ENCODE data around the gene ELOVL6. TPM values are rescaled to one million over a fixed set of nuclear protein-coding genes. Genes with fewer than 3 reads are reported as not detected.

ELOVL6 gene
- total and polyA plus RNA-seq, 8 donors: 3.2 to 27.9 (median 4.4) TPM

DNA sequence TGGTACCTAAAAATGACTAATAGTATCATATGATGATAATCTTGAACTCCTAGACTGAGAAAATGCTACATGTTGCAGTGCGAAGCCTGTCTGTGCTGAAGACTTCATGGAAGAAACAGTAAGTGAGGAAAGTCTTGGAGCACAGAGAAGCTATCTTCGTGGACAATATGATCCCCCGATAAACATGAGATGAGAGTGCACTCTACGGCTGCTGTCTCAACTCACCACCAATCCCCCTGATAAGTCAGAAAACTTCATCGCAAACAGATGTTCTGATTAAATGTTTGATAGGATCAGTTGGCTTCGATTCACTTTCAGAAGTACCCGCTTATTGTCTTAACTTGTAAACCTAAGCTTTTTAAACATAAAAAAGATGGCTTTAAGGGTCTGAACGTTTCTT, 130.2 kb downstream of the ELOVL6 start:
- H3K4me1 ChIP-seq: peaks cover 0 to 18% (median 8%) of the 10 kb centered on the region in 4 donors
- H3K27ac ChIP-seq: no peak overlapping the region
- no peaks in the 10 kb centered on the region for H3K9me3 ChIP-seq
- TF ChIP-seq POLR2AphosphoS5 (IDR thresholded peaks at IDR 0.05) (no peak), POLR2A (IDR thresholded peaks at IDR 0.05) (no peak), EP300 (IDR thresholded peaks at IDR 0.05) (no peak)
- TF ChIP-seq, protein P1, sequence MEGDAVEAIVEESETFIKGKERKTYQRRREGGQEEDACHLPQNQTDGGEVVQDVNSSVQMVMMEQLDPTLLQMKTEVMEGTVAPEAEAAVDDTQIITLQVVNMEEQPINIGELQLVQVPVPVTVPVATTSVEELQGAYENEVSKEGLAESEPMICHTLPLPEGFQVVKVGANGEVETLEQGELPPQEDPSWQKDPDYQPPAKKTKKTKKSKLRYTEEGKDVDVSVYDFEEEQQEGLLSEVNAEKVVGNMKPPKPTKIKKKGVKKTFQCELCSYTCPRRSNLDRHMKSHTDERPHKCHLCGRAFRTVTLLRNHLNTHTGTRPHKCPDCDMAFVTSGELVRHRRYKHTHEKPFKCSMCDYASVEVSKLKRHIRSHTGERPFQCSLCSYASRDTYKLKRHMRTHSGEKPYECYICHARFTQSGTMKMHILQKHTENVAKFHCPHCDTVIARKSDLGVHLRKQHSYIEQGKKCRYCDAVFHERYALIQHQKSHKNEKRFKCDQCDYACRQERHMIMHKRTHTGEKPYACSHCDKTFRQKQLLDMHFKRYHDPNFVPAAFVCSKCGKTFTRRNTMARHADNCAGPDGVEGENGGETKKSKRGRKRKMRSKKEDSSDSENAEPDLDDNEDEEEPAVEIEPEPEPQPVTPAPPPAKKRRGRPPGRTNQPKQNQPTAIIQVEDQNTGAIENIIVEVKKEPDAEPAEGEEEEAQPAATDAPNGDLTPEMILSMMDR (IDR thresholded peaks at IDR 0.05): no peak
- H3K36me3 ChIP-seq: no peaks in the 10 kb centered on the region
- no peak for DNase-seq
- 85 to 86% (median 85%) methylated on average over 8 of the region's 8 CpGs for WGBS, 5 donors
- intact Hi-C loops (cut with DNase I; ENCODE audit: low total_unique reads): no loop called here
- H3K27me3 ChIP-seq: no peaks in the 10 kb centered on the region
- H3K4me3 ChIP-seq: no peak overlapping the region

DNA sequence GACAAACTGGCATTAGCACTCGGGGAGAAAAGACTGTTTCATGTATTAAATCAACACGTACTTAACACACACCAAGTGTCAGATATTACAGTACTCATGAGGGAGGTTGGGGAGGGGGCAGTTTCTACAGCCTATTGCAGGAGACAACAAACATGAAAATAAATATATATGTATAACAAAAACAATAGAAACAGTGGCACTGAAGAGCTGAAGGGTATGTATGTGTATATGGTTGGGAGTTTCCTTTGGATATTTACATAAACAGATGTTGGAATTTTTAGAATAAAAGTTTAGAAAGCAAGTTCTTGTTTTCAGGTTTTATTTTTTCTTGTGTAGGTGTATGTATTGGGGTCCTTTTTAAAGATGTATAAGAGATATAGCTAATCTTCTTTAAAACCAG, 133.5 kb downstream of the ELOVL6 start:
- intact Hi-C loops (cut with DNase I; ENCODE audit: low total_unique reads): no loop called here
- Histone ChIP-seq H3K27ac (no peak overlapping the region), H3K27me3 (no peaks in the 10 kb centered on the region), H3K36me3 (no peaks in the 10 kb centered on the region), H3K9me3 (no peaks in the 10 kb centered on the region), H3K4me3 (no peak overlapping the region), H3K4me1 (peaks cover 3 to 11% (median 8%) of the 10 kb centered on the region in 4 donors)
- no peak for DNase-seq
- 54 to 76% (median 64%) methylated on average over 2 of the region's 2 CpGs for WGBS, 5 donors
- TF ChIP-seq POLR2AphosphoS5 (IDR thresholded peaks at IDR 0.05) (no peak), EP300 (IDR thresholded peaks at IDR 0.05) (no peak), POLR2A (IDR thresholded peaks at IDR 0.05) (no peak)
- TF ChIP-seq, protein P1 (IDR thresholded peaks at IDR 0.05): no peak

GRCh38 chr4:110064295-110064694, 134.1 kb downstream of the ELOVL6 start:
- H3K27me3 ChIP-seq: no peaks in the 10 kb centered on the region
- H3K4me1 ChIP-seq: peaks cover 3 to 15% (median 9%) of the 10 kb centered on the region in 4 donors
- no peaks in the 10 kb centered on the region for H3K36me3 ChIP-seq
- H3K27ac ChIP-seq: no peak overlapping the region
- TF ChIP-seq, protein P1 (IDR thresholded peaks at IDR 0.05): no peak
- TF ChIP-seq POLR2AphosphoS5 (IDR thresholded peaks at IDR 0.05) (no peak), POLR2A (IDR thresholded peaks at IDR 0.05) (no peak), EP300 (IDR thresholded peaks at IDR 0.05) (no peak)
- no peak overlapping the region for H3K4me3 ChIP-seq
- no peaks in the 10 kb centered on the region for H3K9me3 ChIP-seq
- no peak for DNase-seq
- 59 to 89% (median 79%) methylated on average over 1 of the region's 1 CpG for WGBS, 5 donors
- intact Hi-C loops (cut with DNase I; ENCODE audit: low total_unique reads): no loop called here

GRCh38 chr4:110062166-110062565, 136.2 kb downstream of the ELOVL6 start:
- Histone ChIP-seq H3K9me3 (no peaks in the 10 kb centered on the region), H3K4me3 (no peak overlapping the region), H3K27me3 (no peaks in the 10 kb centered on the region), H3K4me1 (peaks cover 3 to 15% (median 9%) of the 10 kb centered on the region in 4 donors), H3K27ac (no peak overlapping the region), H3K36me3 (no peaks in the 10 kb centered on the region)
- 91 to 93% (median 91%) methylated on average over 5 of the region's 5 CpGs for WGBS, 5 donors
- TF ChIP-seq, protein P1 (IDR thresholded peaks at IDR 0.05): no peak
- TF ChIP-seq EP300 (IDR thresholded peaks at IDR 0.05) (no peak), POLR2A (IDR thresholded peaks at IDR 0.05) (no peak), POLR2AphosphoS5 (IDR thresholded peaks at IDR 0.05) (no peak)
- intact Hi-C loops (cut with DNase I; ENCODE audit: low total_unique reads): no loop called here
- DNase-seq: no peak

Data from stomach (tissue), 9 donors.